A172 (cell line): Measurements from ENCODE around the gene GSTO2. TPM values are rescaled to one million over a fixed set of nuclear protein-coding genes. Genes with fewer than 3 reads are reported as not detected.

Experiments used
- DNase-seq: peaks from one replicate; pipeline ENCODE4 v3.0.0-alpha.2; 2015; ENCODE audit warnings: low spot score
- total RNA-seq: library from RNA; depleted of rRNA; stranded (reverse); fragments of >200 nt; shearing (Covaris generic); gene quantifications from 2 replicates; pipeline ENCODE4 v1.2.3, GENCODE V29; 2014

GSTO2 gene
- total RNA-seq, 1 experiment from 2014 or later: 5.2 TPM

GRCh38 chr10:104253606-104254410 is 15.2 kb upstream of the GSTO2 start:
- DNase-seq: no peak

- peak; percentile 76 for DNase-seq
Observed at GRCh38 chr10:104254493-104255310, 14.3 kb upstream of the GSTO2 start, which contains the start of gene GSTO1. Gene GSTO1, plus strand, starts transcription at chr10:104254892. Its CDS starts 37 bp downstream, at chr10:104254929.

- DNase-seq: peak; percentile 71
Observed at GRCh38 chr10:104255311-104255981, 13.5 kb upstream of the GSTO2 start.

- peak; percentile 16 for DNase-seq
Observed at GRCh38 chr10:104256335-104256961, 12.5 kb upstream of the GSTO2 start.

- no peak for DNase-seq
Observed at GRCh38 chr10:104257235-104257634, 11.7 kb upstream of the GSTO2 start.

GRCh38 chr10:104258209-104258608 is 10.8 kb upstream of the GSTO2 start:
- no peak for DNase-seq

GRCh38 chr10:104259456-104259855 is 9.5 kb upstream of the GSTO2 start:
- DNase-seq: no peak

- DNase-seq: no peak
Observed at GRCh38 chr10:104259999-104260774, 8.8 kb upstream of the GSTO2 start.

GRCh38 chr10:104260775-104261115 is 8.2 kb upstream of the GSTO2 start:
- peak; percentile 64 for DNase-seq

- DNase-seq: no peak
Observed at GRCh38 chr10:104262055-104262454, 6.9 kb upstream of the GSTO2 start.

- DNase-seq: no peak
Observed at GRCh38 chr10:104264783-104265182, 4.2 kb upstream of the GSTO2 start.

- no peak for DNase-seq
Observed at GRCh38 chr10:104267721-104268404, 1.1 kb upstream of the GSTO2 start.

GRCh38 chr10:104268405-104268712 is 625 bp upstream of the GSTO2 start:
- peak; percentile 27 for DNase-seq

- DNase-seq: no peak
Observed at GRCh38 chr10:104273286-104273685, 4.3 kb downstream of the GSTO2 start.

- no peak for DNase-seq
Observed at GRCh38 chr10:104273899-104274575, 5.1 kb downstream of the GSTO2 start.

GRCh38 chr10:104274762-104275721 is 6.1 kb downstream of the GSTO2 start:
- DNase-seq: no peak

- DNase-seq: no peak
Observed at GRCh38 chr10:104276192-104276591, 7.2 kb downstream of the GSTO2 start.

GRCh38 chr10:104277785-104278184 is 8.8 kb downstream of the GSTO2 start:
- no peak for DNase-seq
